Stimulated activated CD4-positive, alpha-beta T cell treated with anti-CD3 and anti-CD28 coated beads, Interleukin-15, amount 100 ng/mL, for 48 hours (primary cell): Measurements from ENCODE around the gene ENTPD8.
"Not testable (repeated sequence)": the region's sequence is repeated elsewhere in the genome, so short reads cannot be mapped to it uniquely, and the experiment has no call there.

ENCODE experiments used
- DNase-seq, 2 donors: peaks; one replicate each; pipeline ENCODE4 v3.0.0-alpha.2; 2020; ENCODE audit warnings: low read depth in 2 of 2

The ENTPD8 gene

DNA sequence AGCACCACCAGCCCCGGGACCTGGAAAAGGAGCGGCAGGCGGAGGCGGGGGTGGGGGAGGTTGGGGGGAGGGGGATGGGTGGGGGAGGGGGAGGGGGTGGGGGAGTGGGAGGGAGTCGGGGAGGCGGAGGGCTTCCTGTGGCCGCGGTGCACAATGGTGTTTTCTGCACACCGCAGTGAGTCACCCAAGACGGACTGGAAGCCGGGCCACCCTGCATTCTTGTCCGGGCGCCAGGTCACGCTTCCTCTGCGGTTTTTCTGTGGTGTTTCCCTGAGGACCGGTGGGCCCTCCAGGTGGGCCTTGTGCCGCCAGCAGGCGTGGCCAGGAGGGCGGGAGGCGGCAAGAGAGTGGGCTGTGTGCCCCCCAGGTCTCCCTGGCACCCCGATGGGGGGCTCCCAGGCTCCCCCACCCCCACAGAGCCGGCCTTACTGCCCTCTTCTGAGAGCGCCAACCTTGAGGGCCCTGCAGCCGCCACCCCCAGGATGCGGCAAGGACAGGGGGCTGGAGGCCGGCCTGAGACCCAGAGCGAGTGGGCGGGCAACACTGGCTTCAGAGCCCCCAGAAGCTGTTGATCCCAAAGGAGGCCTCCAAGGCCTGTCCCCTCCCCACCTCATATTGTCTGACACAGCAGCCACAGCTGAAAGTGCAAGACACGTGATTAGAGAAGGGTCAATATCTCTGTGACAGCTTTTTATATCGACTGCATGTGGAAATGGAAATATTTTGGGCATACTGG is 29.3 kb downstream of the ENTPD8 start:
- peak in 1 of 2 donors; percentile 36 for DNase-seq

DNA sequence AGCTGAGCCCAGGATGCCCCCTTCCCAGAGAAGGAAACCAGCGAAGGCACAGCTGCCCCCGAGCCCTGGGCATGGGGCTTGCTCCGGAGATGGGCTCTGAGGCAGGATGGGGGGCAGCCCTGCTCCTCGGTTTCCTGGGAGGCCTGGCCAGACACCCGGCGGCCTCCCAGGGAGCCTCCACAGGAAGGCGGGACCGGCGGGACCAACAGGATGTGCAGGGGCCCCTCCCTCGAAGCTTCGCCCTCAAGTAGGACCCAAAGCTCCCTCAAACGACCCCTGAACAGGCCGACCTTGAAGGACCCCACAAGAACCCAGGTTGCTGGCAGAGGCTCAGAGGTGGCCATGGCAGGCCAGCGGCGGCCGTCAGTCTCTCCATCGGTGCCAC is 29.9 kb downstream of the ENTPD8 start:
- no peak for DNase-seq

DNA sequence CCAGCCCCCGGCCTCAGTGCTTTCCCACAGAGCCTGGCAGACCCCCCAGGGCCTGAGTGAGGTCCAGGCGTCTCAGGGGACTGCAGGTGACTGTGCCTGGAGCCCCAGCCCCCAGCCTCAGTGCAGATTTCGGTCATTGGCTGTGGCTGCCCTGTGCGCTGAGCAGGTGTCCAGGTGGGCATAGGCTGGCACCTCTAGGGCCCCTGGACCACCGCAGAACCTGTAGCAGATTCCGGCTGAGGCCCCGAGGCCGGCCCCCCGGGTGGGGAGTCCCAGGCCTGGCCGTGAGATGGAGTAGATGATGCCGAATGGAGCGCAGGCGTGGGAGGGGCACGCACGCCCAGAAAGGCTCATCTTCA is 30.3 kb downstream of the ENTPD8 start:
- no peak for DNase-seq

DNA sequence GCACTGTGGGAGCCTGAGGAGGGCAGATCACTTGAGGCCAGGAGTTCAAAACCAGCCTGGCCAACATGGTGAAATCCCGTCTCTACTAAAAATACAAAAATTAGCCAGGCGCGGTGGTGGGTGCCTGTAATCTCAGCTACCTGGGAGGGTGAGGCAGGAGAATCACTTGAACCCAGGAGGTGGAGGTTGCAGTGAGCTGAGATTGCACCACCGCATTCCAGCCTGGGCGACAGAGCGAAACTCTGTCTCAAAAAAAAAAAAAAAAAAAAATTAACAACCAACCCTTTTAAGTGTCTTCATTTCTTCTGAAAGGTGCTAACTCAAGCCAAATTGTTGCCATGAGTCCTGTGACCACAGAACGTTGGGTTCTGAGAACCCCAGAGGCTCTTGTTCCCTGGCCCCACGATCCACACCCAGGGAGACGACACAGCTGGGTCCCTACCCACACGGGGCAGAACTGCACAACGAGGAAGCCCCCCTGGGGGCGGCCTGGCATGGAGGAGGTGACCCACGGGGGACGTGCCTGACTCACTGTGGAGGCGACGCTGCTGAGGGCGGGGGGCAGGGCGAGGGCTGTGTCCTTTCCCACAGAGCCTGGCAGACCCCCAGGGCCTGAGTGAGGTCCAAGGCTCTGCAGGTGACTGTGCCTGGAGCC is 30.8 kb downstream of the ENTPD8 start:
- DNase-seq: not testable (repeated sequence)

DNA sequence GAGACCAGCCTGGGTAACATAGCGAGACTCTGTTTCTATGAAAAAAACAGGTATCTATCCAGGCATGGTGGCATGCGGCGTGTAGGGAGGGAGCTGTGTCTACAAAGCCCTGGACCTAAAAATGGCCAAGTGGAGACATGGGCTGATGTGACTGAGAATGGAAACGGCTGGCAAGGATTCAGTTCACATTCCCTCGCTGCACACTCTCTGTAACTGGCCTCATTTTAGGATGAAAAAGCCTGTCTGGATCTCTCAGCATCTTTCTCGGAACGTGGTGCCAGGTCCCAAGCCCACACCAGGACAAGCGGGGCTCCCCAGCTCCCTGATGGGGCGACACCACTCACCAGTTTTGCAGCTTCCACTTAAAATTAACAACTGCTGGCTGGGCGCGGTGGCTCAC is 31.6 kb downstream of the ENTPD8 start:
- no peak for DNase-seq

DNA sequence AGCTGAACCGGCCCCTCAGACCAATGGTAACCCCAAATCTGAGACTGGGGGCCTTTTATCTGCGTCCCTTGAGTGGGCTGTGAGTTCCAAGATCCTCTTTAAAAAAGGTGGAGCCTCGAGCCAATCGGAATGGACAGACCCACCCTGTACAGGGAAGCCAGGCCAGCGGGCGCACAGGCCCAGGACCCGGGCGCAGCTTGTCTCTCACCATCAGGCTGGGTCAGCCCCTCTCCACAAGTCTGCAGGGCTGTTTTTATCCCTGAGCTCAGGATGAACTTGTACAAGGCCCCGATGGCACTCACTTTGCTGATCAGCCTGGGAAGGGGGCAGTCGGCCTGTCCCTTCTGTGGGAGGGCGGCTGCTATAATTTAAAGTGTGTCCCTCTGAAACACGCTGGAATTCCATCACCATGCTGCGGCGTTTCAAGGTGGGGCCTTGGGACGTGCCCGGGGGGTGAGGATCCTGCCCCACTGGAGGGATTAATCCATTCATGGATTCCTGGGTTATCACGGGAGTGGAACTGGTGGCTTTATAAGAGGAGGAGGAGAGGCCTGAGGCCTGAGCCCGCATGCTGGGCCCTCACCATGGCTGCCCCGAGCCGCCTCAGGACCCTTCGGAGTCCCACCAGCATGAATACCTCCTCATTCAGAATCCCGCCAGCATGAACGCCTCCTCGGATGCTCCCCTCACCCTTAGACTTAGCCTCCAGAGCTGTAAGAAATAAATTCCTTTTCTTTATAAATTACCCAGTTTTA is 32.3 kb downstream of the ENTPD8 start:
- no peak for DNase-seq

DNA sequence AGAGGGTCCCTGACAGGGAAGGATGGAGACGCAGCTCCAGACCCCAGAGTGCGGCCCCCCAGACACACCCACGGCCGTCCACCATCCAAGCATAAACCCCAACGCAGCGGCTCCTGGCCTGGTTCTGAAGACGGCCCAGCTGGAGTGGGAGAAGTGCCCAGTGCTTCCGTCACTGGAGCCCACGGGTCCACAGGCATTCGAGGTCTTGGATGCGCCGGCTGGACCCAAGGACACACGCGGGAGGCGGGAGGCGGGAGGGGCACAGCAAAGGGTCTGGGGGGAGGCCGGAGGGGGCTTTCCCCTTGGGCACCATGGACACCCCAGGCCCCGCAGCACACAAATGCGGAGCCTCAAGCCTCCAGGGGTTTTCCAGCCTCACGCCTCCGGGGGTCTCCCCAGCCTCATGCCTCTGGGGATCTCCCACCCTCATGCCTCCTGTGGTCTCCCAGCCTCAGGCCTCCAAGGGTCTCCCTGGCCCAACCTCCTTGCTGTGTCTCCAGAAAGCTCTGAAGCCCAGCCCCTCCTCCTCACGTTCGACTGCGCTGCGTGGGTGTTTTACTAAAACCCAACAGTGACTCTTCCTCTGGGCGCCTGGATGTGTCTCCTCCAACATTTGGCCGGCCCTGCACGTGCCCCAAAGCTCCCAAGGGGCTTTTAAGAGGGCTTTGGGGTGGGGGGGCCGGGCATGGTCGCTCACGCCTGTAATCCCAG is 33.4 kb downstream of the ENTPD8 start:
- no peak for DNase-seq

DNA sequence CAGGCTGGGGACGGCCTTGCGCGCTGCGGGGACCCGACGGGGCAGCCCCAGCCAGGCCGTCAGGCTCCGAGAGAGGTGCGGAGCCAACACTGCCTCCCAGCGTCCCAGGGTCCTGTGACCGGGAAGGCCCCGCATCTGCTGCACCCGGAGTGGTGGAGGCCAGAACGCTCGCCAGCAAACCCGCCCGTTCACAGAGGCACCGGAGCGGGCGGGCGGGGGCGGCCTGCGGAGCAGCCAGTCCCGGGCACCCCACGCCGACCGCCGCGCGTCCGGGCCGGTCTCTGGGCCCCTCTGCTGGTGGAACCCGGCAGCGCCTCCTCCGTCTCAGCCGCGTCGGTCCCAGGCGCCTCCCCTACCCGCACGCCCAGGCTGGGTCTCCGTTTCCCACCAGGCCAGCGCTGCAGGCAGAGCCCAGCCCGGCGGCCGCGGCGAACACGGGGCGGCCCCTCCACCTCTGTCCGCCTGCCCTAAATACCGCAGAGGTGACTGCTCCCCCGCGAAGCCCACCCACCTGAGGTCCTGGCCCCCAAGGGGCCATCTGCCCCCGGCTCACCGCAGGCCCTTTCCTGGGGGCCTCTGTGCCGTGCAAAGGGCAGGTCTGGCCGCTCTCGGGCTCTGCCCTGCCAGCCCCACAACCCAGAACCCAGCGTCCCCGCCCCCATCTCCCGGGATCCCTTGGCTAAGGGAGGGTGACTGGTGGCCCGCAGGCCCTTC is 34.1 kb downstream of the ENTPD8 start:
- peak; percentile 38 to 64 for DNase-seq

DNA sequence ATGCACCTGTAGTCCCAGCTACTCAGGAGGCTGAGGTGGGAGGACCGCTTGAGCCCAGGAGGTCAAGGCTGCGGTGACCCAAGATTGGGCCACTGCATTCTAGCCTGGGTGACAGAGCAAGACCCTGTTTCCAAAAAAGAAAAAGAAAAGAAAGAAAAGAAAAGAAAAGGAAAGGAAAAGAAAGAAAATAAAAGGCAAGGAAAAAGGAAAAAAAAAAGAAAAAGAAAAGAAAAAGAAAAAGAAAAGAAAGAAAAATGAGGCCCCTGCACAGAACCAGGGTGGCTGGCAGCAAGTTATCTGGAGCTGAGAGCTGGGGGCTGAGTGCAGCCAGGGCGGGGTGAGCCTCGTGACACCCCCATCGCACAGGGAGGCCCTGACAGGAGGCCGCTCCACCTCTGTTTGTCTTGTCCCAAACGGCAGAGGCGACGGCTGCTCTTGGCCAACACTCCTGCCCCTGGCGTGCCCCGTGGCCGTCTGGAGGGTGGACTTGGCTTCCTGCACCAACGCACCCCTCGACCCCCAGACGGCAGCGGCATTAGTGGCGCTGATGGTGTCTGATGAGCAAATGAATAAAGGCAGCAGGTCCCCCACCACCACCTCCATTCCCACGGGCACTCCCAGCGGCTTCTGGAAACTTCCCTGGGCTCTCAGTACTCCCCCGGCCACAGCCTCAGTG is 34.9 kb downstream of the ENTPD8 start:
- DNase-seq: no peak

DNA sequence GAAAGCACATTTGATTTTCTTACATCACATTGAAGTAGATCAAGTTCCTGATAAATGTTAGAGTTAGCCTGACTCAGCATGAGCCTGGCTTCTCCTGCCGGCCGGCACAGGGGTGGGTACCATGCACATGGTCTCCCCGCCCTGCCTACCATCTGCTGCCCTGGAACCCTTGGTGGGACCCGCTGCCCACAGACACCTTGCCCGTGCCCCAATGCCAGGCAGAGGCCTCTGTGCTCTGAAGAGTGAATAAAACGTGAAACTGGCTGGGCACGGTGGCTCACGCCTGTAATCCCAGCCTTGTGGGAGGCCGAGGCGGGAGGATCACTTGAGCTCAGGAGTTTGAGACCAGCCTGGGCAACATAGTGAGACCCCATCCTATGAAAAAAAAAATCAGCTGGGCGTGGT is 35.5 kb downstream of the ENTPD8 start:
- no peak for DNase-seq

DNA sequence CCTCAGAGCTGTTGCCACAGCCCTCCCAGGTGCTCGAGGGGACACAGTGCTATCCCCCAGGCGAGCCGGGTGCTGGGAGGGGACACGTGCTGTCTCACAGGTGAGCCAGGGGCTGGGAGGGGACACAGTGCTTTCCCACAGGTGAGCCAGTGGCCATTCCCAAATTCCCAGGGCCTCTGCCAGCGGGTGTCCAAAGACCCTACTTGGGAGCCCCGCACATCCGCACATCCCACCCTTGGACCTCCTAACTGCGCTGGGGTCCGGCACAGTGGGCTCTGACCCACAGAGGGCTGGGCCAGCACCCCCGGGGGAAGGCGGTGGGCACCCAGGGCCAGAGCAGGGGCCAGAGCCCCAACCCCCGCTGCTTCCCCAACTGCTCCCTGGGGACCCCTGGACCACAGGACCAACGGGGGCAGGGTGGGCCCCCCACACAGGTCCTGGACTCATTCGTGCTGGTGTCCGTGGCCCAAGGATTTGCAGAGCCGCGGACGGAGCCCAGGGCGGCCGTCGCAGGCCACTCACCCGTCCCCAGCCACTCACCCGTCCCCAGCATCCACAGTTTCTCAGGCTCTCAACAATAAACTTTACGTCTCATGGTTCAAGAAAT is 36.1 kb downstream of the ENTPD8 start:
- DNase-seq: no peak

DNA sequence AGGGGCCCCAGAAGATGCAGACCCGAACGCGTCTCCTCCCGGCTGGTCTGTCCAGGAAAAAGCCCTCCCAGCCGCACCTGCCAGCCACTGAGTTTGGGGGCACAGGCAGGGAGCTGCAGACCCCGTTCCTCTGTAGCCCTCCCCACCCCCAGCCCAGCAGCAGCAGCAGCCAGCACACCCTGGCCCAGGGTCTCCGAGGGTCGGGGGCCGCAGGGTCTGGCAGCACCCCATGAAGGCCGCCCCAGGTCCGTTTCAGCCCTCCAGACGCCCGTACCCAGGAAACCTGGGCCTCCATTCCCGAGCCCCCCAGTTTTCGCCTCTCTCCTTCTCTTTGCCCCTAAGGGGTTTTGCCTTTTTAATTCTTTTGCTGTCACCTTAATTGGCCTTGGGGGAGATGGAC is 37.9 kb downstream of the ENTPD8 start:
- no peak for DNase-seq

DNA sequence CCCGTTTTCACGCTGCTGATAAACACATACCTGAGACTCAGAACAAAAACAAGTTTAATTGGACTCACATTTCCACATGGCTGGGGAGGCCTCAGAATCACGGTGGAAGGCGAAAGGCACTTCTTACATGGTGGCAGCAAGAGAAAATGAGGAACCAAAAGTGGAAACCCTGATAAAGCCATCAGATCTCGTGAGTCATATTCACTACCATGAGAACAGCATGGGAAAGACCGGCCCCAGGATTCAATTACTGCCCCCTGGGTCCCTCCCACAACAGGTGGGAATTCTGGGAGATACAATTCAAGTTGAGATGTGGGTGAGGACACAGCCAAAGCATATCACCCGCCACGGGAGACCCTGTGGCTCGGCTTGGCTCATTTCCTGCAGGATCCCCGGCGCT is 38.4 kb downstream of the ENTPD8 start:
- no peak for DNase-seq

DNA sequence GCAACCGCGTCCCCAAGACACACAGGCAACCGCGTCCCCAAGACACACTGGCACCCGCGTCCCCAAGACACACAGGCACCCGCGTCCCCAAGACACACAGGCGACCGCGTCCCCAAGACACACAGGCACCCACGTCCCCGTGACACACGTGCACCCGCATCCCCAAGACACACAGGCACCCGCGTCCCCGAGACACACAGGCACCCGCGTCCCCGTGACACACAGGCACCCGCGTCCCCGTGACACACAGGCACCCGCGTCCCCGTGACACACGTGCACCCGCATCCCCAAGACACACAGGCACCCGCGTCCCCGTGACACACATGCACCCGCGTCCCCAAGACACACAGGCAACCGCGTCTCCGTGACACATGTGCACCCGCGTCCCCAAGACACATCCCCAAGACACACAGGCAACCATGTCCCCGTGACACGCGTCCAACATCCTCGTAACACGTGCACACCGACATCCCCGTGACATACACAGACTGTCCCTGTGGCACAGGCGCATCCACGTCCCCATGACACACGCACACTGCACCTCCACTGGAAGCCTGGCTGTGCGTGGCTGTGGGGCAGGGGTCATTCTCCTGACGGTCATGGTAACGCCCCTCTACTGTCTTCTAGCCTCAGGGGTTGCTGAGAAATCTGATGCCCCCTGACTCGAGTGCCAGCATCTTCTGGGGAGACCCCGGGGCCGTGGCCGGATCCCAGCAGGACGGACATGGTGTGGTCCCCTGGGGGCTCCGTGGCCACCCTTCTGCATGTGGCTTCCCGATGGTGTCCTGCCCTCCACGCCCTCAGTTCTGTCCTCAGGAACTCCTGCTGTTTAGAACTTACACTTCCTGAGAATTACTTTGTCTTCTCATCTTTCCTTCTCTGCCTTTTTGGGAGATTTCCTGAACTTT is 42.3 kb downstream of the ENTPD8 start:
- no peak for DNase-seq

DNA sequence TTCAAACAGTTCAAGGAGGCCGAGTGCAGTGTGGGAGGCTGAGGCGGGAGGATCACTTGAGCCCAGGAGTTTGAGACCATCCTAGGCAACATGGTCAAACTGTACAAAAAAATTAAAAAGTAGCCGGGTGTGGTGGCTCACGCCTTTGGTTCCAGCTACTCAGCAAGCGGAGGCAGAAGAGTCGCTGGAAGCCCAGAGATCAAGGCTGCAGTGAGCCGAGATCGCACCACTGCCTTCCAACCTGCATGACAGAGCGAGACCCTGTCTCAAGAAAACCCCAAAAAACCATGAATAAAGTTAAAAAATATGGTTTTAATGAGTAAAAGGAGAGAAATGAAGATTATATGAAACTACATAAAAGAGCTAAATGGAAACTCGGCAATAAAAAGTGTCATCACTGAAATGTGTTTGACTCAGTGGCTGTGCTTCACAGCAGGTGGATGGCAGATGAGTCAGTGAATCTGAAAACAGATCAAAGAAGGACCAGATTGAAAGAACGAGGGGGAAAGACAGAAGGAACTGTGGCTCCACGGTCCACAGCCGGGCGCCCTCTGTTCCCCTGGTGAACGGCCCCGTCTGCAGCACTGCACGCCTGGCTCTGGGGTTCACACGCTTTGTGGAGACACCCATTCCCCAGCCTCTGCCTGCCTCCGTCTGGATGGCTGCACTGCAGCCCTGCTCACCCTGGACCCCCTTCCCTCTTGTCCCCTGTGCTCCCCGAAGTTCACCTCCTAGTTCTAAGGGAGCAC is 43.3 kb downstream of the ENTPD8 start:
- DNase-seq: peak in 1 of 2 donors; percentile 35

DNA sequence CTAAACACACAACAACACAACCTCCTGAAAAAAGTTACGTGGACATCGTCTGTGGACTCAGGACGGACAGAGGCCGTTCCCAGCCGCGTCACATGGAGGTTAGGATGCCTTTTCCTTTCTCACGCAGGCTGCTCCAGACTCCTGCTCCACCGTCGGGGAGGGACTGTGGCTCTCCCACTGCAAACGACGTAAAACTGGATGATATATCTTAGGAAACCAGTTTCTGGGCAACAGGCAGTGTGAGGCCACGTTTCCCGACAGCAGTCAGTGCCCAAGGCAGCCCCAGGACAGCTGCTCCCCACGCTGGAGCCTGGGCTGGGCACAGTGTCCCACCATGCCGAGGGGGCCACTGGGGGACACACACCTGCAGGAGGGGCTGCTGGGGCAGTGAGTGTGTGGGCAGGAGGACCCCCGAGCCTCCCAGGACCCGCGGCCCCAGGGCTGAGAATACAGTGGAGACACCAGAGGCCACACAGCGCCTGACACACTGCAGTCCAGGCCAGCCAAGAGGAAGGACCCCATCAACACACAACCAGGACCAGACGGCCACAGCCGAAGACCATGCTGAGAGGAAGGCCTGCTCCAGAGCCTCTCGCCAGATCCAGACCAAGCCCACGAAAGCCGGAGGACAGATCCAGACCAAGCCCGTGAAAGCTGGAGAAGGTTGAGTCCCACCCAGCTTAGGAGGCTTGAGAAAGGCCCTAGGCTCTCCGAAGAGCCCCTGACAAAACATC is 44.4 kb downstream of the ENTPD8 start:
- no peak for DNase-seq

DNA sequence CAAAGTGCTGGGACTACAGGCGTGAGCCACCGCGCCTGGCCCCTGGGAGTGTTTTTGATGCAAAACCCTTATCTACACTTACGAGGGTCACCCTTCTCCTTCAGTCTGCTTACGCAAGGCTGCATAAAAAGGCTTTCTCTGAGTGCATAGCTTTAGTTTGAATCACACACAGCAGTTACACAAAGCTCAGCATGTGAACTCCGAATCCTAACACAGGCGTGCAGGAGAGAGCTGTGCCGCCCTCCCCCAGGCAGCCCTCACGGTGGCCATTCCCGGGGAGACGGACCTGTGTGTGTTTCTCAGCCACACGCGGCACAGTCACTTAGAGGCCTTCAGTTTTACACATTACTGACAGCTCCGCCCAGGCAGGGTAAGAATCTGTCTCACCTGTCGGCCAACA is 44.9 kb downstream of the ENTPD8 start:
- DNase-seq: no peak

DNA sequence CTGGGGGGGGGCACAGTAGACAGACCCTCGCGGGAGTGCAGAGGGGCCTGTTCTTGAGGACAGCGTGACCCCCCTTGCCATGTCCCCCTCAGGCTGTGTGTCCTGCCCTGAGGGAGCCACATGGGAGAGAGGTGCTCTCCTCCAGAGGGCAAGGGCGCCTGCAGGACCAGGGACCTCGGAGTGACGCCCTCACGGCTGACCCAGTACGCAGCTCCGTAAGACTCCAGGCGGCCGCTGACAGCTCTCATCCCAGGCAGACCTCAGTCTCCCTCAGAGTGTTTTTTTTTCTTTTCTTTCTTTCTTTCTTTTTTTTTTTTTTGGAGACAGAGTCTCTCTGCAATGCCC is 45.5 kb downstream of the ENTPD8 start:
- DNase-seq: no peak
